K562 (cell line): ENCODE results near the gene PLCB3. TPM values are rescaled to one million over a fixed set of nuclear protein-coding genes. Genes with fewer than 3 reads are reported as not detected.
A peak's percentile ranks its signal among the peaks of the same experiment; 100 is the strongest.

Experiments used
- ATAC-seq: fragments of 200-7000 bp; cut with Tn5 transposase; 3 replicates; pipeline ENCODE4 v1.9.1; 2020; ENCODE audit warnings: moderate library complexity
- BruUV-seq: library from RNA; stranded (reverse); fragments of 400-500 nt; replicated peaks from 2 replicates; lab custom pipeline; 2021; lab: Mats Ljungman, UMichigan
- CTCF ChIA-PET: fragments of 300-600 bp; formaldehyde crosslinking; extraction: SDS; loops from one replicate; lab custom pipeline; 2021; ENCODE audit warnings: low intra/inter-chr PET ratio; lab: Yijun Ruan, JAX
- POLR2A ChIA-PET: fragments of 300-600, 350-650 bp; sonication (Branson Sonifier 250); formaldehyde crosslinking; extraction: SDS; loops from one replicate; lab custom pipeline; 2021; ENCODE audit warnings: antibody characterized with exemption, inconsistent platforms; lab: Yijun Ruan, JAX
- DNase-seq, 4 experiments: peaks; one replicate each; pipeline versions ENCODE4 v3.0.0 to v3.0.0-alpha.2; 2011 to 2018; ENCODE audit warnings: low spot score in 3 of 4, mixed read lengths in 3 of 4; ENCODE audit errors: extremely low read depth in 1 of 4
- FAIRE-seq: peaks from 2 replicates; lab custom pipeline; 2011; peaks lifted over from hg19 to GRCh38; lab: Jason Lieb, UNC
- H2AFZ ChIP-seq: 2 replicates; pipeline ENCODE4 v1.6.0; 2011; ENCODE audit warnings: low read depth, low read length, control low read depth, inconsistent platforms
- H3K27ac ChIP-seq: fragments of 200-600 bp; 3 replicates; pipeline ENCODE4 v1.8.0; 2011; ENCODE audit warnings: low read depth, mild to moderate bottlenecking, control low read depth, inconsistent platforms, low read length, moderate library complexity, mixed read lengths; ENCODE audit errors: extremely low read depth
- H3K27me3 ChIP-seq, 2 experiments: fragments of 300-600 bp in 1 of 2; 2 replicates in 1 of 2; 3 replicates in 1 of 2; pipeline versions ENCODE4 v1.6.0 to v1.8.0; 2011; ENCODE audit warnings: inconsistent platforms in 2 of 2, low read length in 2 of 2, mild to moderate bottlenecking in 1 of 2, mixed read lengths in 1 of 2, moderate library complexity in 1 of 2; ENCODE audit not compliant: control insufficient read depth in 2 of 2, insufficient read depth in 2 of 2
- H3K36me3 ChIP-seq: fragments of 300-600 bp; 3 replicates; pipeline ENCODE4 v1.8.0; 2011; ENCODE audit warnings: mild to moderate bottlenecking, low read length, inconsistent platforms; ENCODE audit not compliant: control insufficient read depth, insufficient read depth
- H3K4me1 ChIP-seq, 2 experiments: fragments of 200-600 bp in 1 of 2; replicated peaks in 1 of 2; 2 replicates in 1 of 2; 3 replicates in 1 of 2; pipeline versions ENCODE4 v1.5.1 to v1.8.0; 2011; ENCODE audit warnings: inconsistent platforms in 2 of 2, low read length in 2 of 2, mild to moderate bottlenecking in 1 of 2, mixed read lengths in 1 of 2, moderate library complexity in 1 of 2; ENCODE audit not compliant: control insufficient read depth in 2 of 2, insufficient read depth in 2 of 2
- H3K4me2 ChIP-seq: 2 replicates; pipeline ENCODE4 v1.6.1; 2011; ENCODE audit warnings: low read length, control low read depth, inconsistent platforms, mixed read lengths; ENCODE audit not compliant: insufficient read depth
- H3K4me3 ChIP-seq: fragments of 200-600 bp; sonication (generic), shearing (Covaris generic); 2 replicates; pipeline ENCODE4 v1.5.1; 2016; ENCODE audit warnings: control low read depth, inconsistent platforms
- H3K79me2 ChIP-seq: fragments of 200-600 bp; 3 replicates; pipeline ENCODE4 v1.8.0; 2011; ENCODE audit warnings: low read length, inconsistent platforms; ENCODE audit not compliant: control insufficient read depth, insufficient read depth
- H3K9ac ChIP-seq, 2 experiments: 2 replicates each; pipeline versions ENCODE4 v1.6.0 to v1.6.1; 2011; ENCODE audit warnings: low read depth in 2 of 2, low read length in 2 of 2, control low read depth in 1 of 2, inconsistent platforms in 1 of 2, mild to moderate bottlenecking in 1 of 2, mixed read lengths in 1 of 2; ENCODE audit not compliant: insufficient read depth in 1 of 2
- H3K9me1 ChIP-seq: one replicate; pipeline ENCODE4 v1.6.0; 2011; ENCODE audit warnings: inconsistent platforms, mild to moderate bottlenecking, low read length, moderate library complexity; ENCODE audit not compliant: control insufficient read depth, insufficient read depth
- H3K9me3 ChIP-seq: replicated peaks from 2 replicates; pipeline ENCODE4 v1.5.1; 2011; ENCODE audit warnings: low read depth, low read length, inconsistent platforms; ENCODE audit not compliant: control insufficient read depth, insufficient read depth
- H4K20me1 ChIP-seq: replicated peaks from 2 replicates; pipeline ENCODE4 v1.6.1; 2011; ENCODE audit warnings: low read length, inconsistent platforms, mixed read lengths; ENCODE audit not compliant: control insufficient read depth, insufficient read depth
- ARID3B ChIP-seq: fragments of 250-450 bp; sonication (Bioruptor Pico); IDR thresholded peaks from 2 replicates; pipeline ENCODE4 v1.4.0; 2020; ENCODE audit warnings: borderline replicate concordance
- MAZ ChIP-seq, 2 experiments: fragments of 450-650 bp in 1 of 2; sonication (generic) in 1 of 2; formaldehyde crosslinking; IDR thresholded peaks in 1 of 2; conservative IDR thresholded peaks in 1 of 2; 2 replicates each; pipeline versions ENCODE4 v1.4.0 to v1.5.0; 2020; ENCODE audit warnings: mild to moderate bottlenecking in 1 of 2, missing genetic modification reagents in 1 of 2
- PHTF2 ChIP-seq: fragments of 250-450 bp; sonication (Bioruptor Pico); IDR thresholded peaks from 2 replicates; pipeline ENCODE4 v1.5.0; 2021; ENCODE audit warnings: mild to moderate bottlenecking
- POLR2G ChIP-seq: fragments of 200-400 bp; formaldehyde crosslinking; IDR thresholded peaks from 2 replicates; pipeline ENCODE4 v1.6.1; 2017; ENCODE audit warnings: low read depth, mild to moderate bottlenecking, antibody characterized with exemption, low read length, moderate library complexity
- RBFOX2 ChIP-seq: fragments of 200-400 bp; formaldehyde crosslinking; IDR thresholded peaks from 2 replicates; pipeline ENCODE4 v1.6.1; 2017; ENCODE audit warnings: low read depth, mild to moderate bottlenecking, low read length, moderate library complexity
- TAF9B ChIP-seq: fragments of 450-650 bp; IDR thresholded peaks from 2 replicates; pipeline ENCODE4 v1.6.1; 2018; ENCODE audit warnings: mild to moderate bottlenecking; ENCODE audit not compliant: partially characterized antibody
- ZBTB33 ChIP-seq: sonication (generic); formaldehyde crosslinking; IDR thresholded peaks from 2 replicates; pipeline ENCODE4 v1.8.1; 2023; ENCODE audit warnings: mild to moderate bottlenecking, missing genetic modification reagents
- ZNF263 ChIP-seq: sonication (generic); formaldehyde crosslinking; IDR thresholded peaks from 2 replicates; pipeline ENCODE4 v1.8.0; 2022; ENCODE audit warnings: mild to moderate bottlenecking, missing genetic modification reagents, borderline replicate concordance
- WGBS: fragments of 100-300 bp; shearing (Covaris generic); methylation state at CpG from one replicate; pipeline ENCODE4 v1.1.6; 2016; ENCODE audit warnings: low coverage, mixed read lengths; ENCODE audit not compliant: insufficient coverage; ENCODE audit errors: missing lambda C conversion rate; 5-methylcytosine and 5-hydroxymethylcytosine counted together
- in situ Hi-C: fragments of 300-500 bp; cut with MboI; formaldehyde crosslinking; loops from 4 replicates; pipeline ENCODE4 v1.15.0; 2018; ENCODE audit warnings: inconsistent platforms, mixed read lengths
- intact Hi-C: fragments of 100-400 bp; cut with micrococcal nuclease; formaldehyde crosslinking; loops from 2 replicates; pipeline ENCODE4 v1.14.2; 2022
- polyA plus RNA-seq, 8 experiments: library from polyadenylated mRNA; depleted of rRNA in 4 of 8; stranded (reverse) in 5 of 8; unstranded in 3 of 8; fragments of >200 nt; fragmentation: Nextera tagmentation in 2 of 8; fragmentation: Illumina TruSeq in 1 of 8; extraction: Ambion mirVana in 2 of 8; extraction: Trizol in 1 of 8; gene quantifications; 2 replicates each; pipeline versions ENCODE4 v1.2.1 to v1.2.3, GENCODE V29; 2011 to 2014; ENCODE audit warnings: inconsistent platforms in 1 of 8, missing spikeins in 1 of 8
- total RNA-seq, 7 experiments: library from RNA; depleted of rRNA in 6 of 7; stranded (reverse); fragments of >200 nt in 6 of 7; fragmentation: Illumina TruSeq in 2 of 7; extraction: Trizol in 2 of 7; gene quantifications; 2 replicates each; pipeline versions ENCODE4 v1.2.1 to v1.2.3, GENCODE V29; 2011 to 2021; ENCODE audit warnings: low replicate concordance in 1 of 7

PLCB3 gene
- total and polyA plus RNA-seq, 9 of the 15 experiments (the other 6 are each of a cell fraction or from before 2014, with no cell fraction given): 0.31 to 44.8 (median 14.6) TPM

GRCh38 chr11:64220798-64221197, 30.5 kb upstream of the PLCB3 start:
- intact Hi-C loops (no loop called here), in situ Hi-C loops (no loop called here)
- ChIA-PET POLR2A (interaction anchor here (7.0 kb wide), 1 partner anchor 14 kb away, joined by 57 read pairs; the partner anchor contains the start of gene FERMT3), CTCF (no interaction called here)
- peaks cover 75% of the 10 kb centered on the region for H3K36me3 ChIP-seq
- H3K27ac ChIP-seq: no peak overlapping the region
- no peaks in the 10 kb centered on the region for H3K27me3 ChIP-seq
- no peak for TF ChIP-seq MAZ (CRISPR knock-in tag; conservative IDR thresholded peaks at IDR 0.05 in 1 of 2, IDR thresholded peaks at IDR 0.05 in 1 of 2)
- TF ChIP-seq PHTF2 (CRISPR knock-in tag): no peak
- peak; percentile 65 for TF ChIP-seq POLR2G
- no peak for TF ChIP-seq TAF9B
- TF ChIP-seq RBFOX2: peak; percentile 64
- TF ChIP-seq ZBTB33 (CRISPR knock-in tag): 0 out of 2 replicates have a peak, but pooled peaks have one; percentile 26
- TF ChIP-seq ZNF263 (CRISPR knock-in tag): no peak
- no peak for TF ChIP-seq ARID3B
- no TSS peak for BruUV-seq
- 96% methylated on average over 13 of the region's 14 CpGs for WGBS
- H4K20me1 ChIP-seq: no peaks in the 10 kb centered on the region
- no peak overlapping the region for H3K4me3 ChIP-seq
- H3K9me1 ChIP-seq: peaks cover 5% of the 10 kb centered on the region
- H3K79me2 ChIP-seq: peaks cover 10% of the 10 kb centered on the region
- peaks cover 0 to 43% of the 10 kb centered on the region in 2 experiments; a peak in 3 of 5 replicates for H3K4me1 ChIP-seq
- peak overlapping the region in 1 of 2 experiments; percentile 35; a peak in 1 of 4 replicates for H3K9ac ChIP-seq
- ATAC-seq (no peak), DNase-seq (no peak), FAIRE-seq (no peak)
- H3K9me3 ChIP-seq: no peaks in the 10 kb centered on the region
- no peak overlapping the region for H3K4me2 ChIP-seq
- H2AFZ ChIP-seq: no peak overlapping the region
